DOHH2 (cell line): Measurements from ENCODE around the gene GSG1L.

Source experiments
- H3F3A ChIP-seq: fragments of 200-600 bp; sonication (generic), shearing (Covaris generic); 2 replicates; pipeline ENCODE4 v1.6.0; 2016; ENCODE audit warnings: antibody characterized with exemption, mild to moderate bottlenecking; ENCODE audit not compliant: control insufficient read depth, insufficient read depth
- H3K27ac ChIP-seq: fragments of 200-600 bp; sonication (generic); 2 replicates; pipeline ENCODE4 v1.5.1; 2014; ENCODE audit warnings: low read depth, mild to moderate bottlenecking, low read length, moderate library complexity
- H3K27me3 ChIP-seq: fragments of 200-600 bp; sonication (generic); 2 replicates; pipeline ENCODE4 v1.6.1; 2014; ENCODE audit warnings: mild to moderate bottlenecking, low read length, mixed read lengths; ENCODE audit not compliant: control insufficient read depth
- H3K36me3 ChIP-seq: fragments of 200-600 bp; sonication (generic); 2 replicates; pipeline ENCODE4 v1.6.1; 2014; ENCODE audit warnings: mild to moderate bottlenecking, low read length, moderate library complexity, mixed read lengths; ENCODE audit not compliant: control insufficient read depth
- H3K4me1 ChIP-seq: fragments of 200-600 bp; sonication (generic); 2 replicates; pipeline ENCODE4 v1.6.1; 2014; ENCODE audit warnings: mild to moderate bottlenecking, low read length, mixed read lengths; ENCODE audit not compliant: control insufficient read depth
- H3K4me2 ChIP-seq: fragments of 200-600 bp; sonication (generic); 2 replicates; pipeline ENCODE4 v1.6.0; 2014; ENCODE audit warnings: mild to moderate bottlenecking, low read length, moderate library complexity
- H3K4me3 ChIP-seq: fragments of 200-600 bp; sonication (generic); 2 replicates; pipeline ENCODE4 v1.5.1; 2014; ENCODE audit warnings: mild to moderate bottlenecking, low read length, mixed read lengths
- H3K79me2 ChIP-seq: fragments of 200-600 bp; sonication (generic); 2 replicates; pipeline ENCODE4 v1.6.1; 2014; ENCODE audit warnings: mild to moderate bottlenecking, low read length, mixed read lengths; ENCODE audit not compliant: control insufficient read depth
- H3K9me2 ChIP-seq: fragments of 200-600 bp; sonication (generic); replicated peaks from 2 replicates; pipeline ENCODE4 v1.6.1; 2014; ENCODE audit warnings: mild to moderate bottlenecking, low read length, mixed read lengths; ENCODE audit not compliant: control insufficient read depth
- H3K9me3 ChIP-seq: fragments of 200-600 bp; sonication (generic); 2 replicates; pipeline ENCODE4 v1.6.1; 2014; ENCODE audit warnings: antibody characterized with exemption, low read length, mixed read lengths; ENCODE audit not compliant: control insufficient read depth, insufficient read depth
- H4K20me1 ChIP-seq: fragments of 200-600 bp; sonication (generic); 2 replicates; pipeline ENCODE4 v1.6.0; 2014; ENCODE audit warnings: low read depth, mild to moderate bottlenecking, antibody characterized with exemption, low read length, moderate library complexity; ENCODE audit not compliant: control insufficient read depth, insufficient read depth
- EZH2phosphoT487 ChIP-seq: fragments of 200-600 bp; sonication (generic); IDR thresholded peaks from 2 replicates; pipeline ENCODE4 v1.6.1; 2017; ENCODE audit warnings: borderline replicate concordance, mild to moderate bottlenecking, antibody characterized with exemption, low read length, moderate library complexity, mixed read lengths
- TF ChIP-seq, protein P1 (sequence below): fragments of 200-600 bp; sonication (generic); IDR thresholded peaks from one replicate; pipeline ENCODE4 v1.5.1; 2014; ENCODE audit warnings: antibody characterized with exemption, mild to moderate bottlenecking, low read depth, low read length; ENCODE audit not compliant: poor library complexity, severe bottlenecking

GSG1L gene

DNA sequence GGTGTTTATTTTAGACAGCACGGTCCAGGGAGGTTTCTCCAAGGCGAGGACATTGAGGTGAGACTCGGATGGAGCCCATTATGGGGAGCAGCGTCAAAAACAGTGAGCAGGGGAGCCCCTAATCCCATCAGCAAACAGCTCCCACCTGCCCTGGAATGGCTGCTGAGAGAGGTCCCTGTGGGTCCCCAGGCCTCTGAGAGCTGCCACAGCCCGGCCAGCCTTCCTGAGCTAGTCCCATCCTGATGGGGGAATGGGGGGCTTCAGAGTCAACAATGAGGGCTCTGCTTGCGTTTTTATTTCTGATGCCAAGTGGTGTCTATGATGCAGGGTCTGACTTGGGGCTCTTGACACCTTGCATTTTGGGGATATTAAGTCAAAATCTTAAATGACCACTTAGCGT, 128.4 kb downstream of the GSG1L start:
- Histone ChIP-seq H3K79me2 (no peaks in the 10 kb centered on the region), H3K27me3 (no peaks in the 10 kb centered on the region), H3K36me3 (no peaks in the 10 kb centered on the region), H3K9me3 (no peaks in the 10 kb centered on the region), H3K27ac (no peak overlapping the region), H4K20me1 (no peaks in the 10 kb centered on the region), H3K4me2 (no peak overlapping the region), H3K4me1 (no peaks in the 10 kb centered on the region), H3F3A (no peaks in the 10 kb centered on the region), H3K9me2 (no peaks in the 10 kb centered on the region), H3K4me3 (no peak overlapping the region)
- no peak for TF ChIP-seq EZH2phosphoT487
- TF ChIP-seq, protein P1, sequence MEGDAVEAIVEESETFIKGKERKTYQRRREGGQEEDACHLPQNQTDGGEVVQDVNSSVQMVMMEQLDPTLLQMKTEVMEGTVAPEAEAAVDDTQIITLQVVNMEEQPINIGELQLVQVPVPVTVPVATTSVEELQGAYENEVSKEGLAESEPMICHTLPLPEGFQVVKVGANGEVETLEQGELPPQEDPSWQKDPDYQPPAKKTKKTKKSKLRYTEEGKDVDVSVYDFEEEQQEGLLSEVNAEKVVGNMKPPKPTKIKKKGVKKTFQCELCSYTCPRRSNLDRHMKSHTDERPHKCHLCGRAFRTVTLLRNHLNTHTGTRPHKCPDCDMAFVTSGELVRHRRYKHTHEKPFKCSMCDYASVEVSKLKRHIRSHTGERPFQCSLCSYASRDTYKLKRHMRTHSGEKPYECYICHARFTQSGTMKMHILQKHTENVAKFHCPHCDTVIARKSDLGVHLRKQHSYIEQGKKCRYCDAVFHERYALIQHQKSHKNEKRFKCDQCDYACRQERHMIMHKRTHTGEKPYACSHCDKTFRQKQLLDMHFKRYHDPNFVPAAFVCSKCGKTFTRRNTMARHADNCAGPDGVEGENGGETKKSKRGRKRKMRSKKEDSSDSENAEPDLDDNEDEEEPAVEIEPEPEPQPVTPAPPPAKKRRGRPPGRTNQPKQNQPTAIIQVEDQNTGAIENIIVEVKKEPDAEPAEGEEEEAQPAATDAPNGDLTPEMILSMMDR: no peak

DNA sequence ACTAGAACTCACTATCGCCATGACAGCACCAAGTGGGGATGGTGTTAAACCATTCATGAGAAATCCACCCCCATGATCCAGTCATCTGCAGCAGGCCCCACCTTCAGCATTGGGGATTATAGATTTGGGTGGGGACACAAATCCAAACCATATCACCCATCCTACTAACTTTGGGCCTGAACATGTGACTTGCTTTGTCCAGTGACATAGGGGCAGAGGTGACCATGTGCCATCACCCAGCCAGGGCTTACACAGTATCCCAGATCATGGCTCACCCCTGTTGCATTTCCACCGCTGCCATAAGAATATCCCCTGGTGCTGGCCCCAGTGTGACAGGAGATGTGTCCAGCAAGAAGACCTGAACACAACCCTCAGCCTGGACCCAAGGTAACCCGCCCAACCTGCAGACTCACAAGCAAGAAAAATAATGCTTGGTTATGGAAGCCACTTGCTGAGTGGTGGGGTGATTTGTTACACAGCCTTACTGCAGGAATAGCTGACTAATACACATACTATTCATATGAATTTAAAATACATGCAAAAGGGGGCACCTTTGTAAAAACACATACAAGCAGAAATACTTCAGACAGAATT, 130.9 kb downstream of the GSG1L start:
- no peaks in the 10 kb centered on the region for H3K27me3 ChIP-seq
- no peaks in the 10 kb centered on the region for H3K79me2 ChIP-seq
- TF ChIP-seq EZH2phosphoT487: no peak
- TF ChIP-seq, protein P1: no peak
- H3K36me3 ChIP-seq: no peaks in the 10 kb centered on the region
- H3K4me1 ChIP-seq: no peaks in the 10 kb centered on the region
- no peak overlapping the region for H3K4me2 ChIP-seq
- no peak overlapping the region for H3K4me3 ChIP-seq
- H3K9me3 ChIP-seq: no peaks in the 10 kb centered on the region
- no peaks in the 10 kb centered on the region for H3F3A ChIP-seq
- H3K27ac ChIP-seq: no peak overlapping the region
- H3K9me2 ChIP-seq: no peaks in the 10 kb centered on the region
- H4K20me1 ChIP-seq: no peaks in the 10 kb centered on the region

DNA sequence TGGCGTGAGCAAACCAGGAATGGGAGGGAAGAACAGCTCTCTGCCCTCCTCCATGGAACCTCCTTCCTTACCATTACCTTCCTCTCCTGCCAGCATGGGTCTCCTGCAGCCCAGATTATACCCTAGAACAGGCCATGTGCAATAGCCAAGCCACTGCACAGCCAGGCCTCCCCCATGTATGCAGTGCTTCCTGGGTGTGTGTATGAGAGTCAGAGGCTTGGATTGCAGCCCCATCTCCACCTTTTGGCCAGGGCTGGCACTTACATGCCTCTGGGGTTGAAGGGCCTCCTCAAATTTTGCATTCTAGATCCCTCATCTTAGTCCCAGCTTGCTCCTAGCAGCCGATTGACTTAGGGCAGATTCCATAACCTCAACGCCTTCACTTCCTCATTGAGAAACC, 133.7 kb downstream of the GSG1L start:
- Histone ChIP-seq H3K36me3 (no peaks in the 10 kb centered on the region), H3K9me3 (no peaks in the 10 kb centered on the region), H3K9me2 (no peaks in the 10 kb centered on the region), H3F3A (no peaks in the 10 kb centered on the region), H3K27me3 (no peaks in the 10 kb centered on the region), H3K27ac (no peak overlapping the region), H3K4me2 (no peak overlapping the region), H3K4me3 (no peak overlapping the region), H3K79me2 (no peaks in the 10 kb centered on the region), H3K4me1 (no peaks in the 10 kb centered on the region), H4K20me1 (no peaks in the 10 kb centered on the region)
- TF ChIP-seq, protein P1: no peak
- TF ChIP-seq EZH2phosphoT487: no peak
